HepG2 (cell line): ENCODE measurements around the gene TNP2. TPM values are rescaled to one million over a fixed set of nuclear protein-coding genes. Genes with fewer than 3 reads are reported as not detected.

ENCODE experiments used
- ARHGAP35 ChIP-seq: sonication (generic); formaldehyde crosslinking; IDR thresholded peaks from 2 replicates; pipeline ENCODE4 v1.9.0; 2022; ENCODE audit warnings: mild to moderate bottlenecking, inconsistent platforms, moderate library complexity, missing genetic modification reagents, borderline replicate concordance
- ARID5B ChIP-seq: IDR thresholded peaks from 2 replicates; pipeline ENCODE4 v1.4.0; 2020; ENCODE audit warnings: mild to moderate bottlenecking, missing genetic modification reagents
- RXRA ChIP-seq: sonication (generic); formaldehyde crosslinking; IDR thresholded peaks from 2 replicates; pipeline ENCODE4 v1.5.1; 2020; ENCODE audit warnings: missing genetic modification reagents
- TEAD3 ChIP-seq: optimal IDR thresholded peaks from 2 replicates; pipeline ENCODE3; 2016; ENCODE audit warnings: borderline replicate concordance
- ZNF318 ChIP-seq: sonication (generic); formaldehyde crosslinking; IDR thresholded peaks from 2 replicates; pipeline ENCODE4 v1.4.0; 2020; ENCODE audit warnings: mild to moderate bottlenecking, missing genetic modification reagents
- ZNF460 ChIP-seq: sonication (generic); formaldehyde crosslinking; IDR thresholded peaks from 2 replicates; pipeline ENCODE4 v1.5.1; 2020; ENCODE audit warnings: missing genetic modification reagents, mild to moderate bottlenecking, borderline replicate concordance
- polyA plus RNA-seq, 8 experiments: library from polyadenylated mRNA; depleted of rRNA in 3 of 8; stranded (reverse) in 7 of 8; unstranded in 1 of 8; fragments of >200 nt; fragmentation: Illumina TruSeq in 4 of 8; extraction: Trizol in 4 of 8; gene quantifications; 2 replicates each; pipeline versions ENCODE4 v1.2.1 to v1.2.3, GENCODE V29; 2011 to 2016; ENCODE audit warnings: low read depth in 4 of 8, missing spikeins in 1 of 8, mixed read lengths in 1 of 8; ENCODE audit not compliant: insufficient read depth in 1 of 8
- total RNA-seq, 5 experiments: library from RNA; depleted of rRNA; stranded (reverse); fragments of >200 nt; fragmentation: Illumina TruSeq; extraction: Trizol; gene quantifications; 2 replicates each; pipeline ENCODE4 v1.2.3, GENCODE V29; 2016; ENCODE audit warnings: low read depth in 1 of 5

TNP2 gene
- total and polyA plus RNA-seq, 2 of the 13 experiments (the other 11 are each of a cell fraction or from before 2014, with no cell fraction given) = not detected

- TF ChIP-seq ZNF318 (CRISPR knock-in tag) (peak; percentile 47; the same call in 1 of the 2 replicates), TEAD3 (peak; percentile 5), ARID5B (0 out of 2 replicates have a peak, but pooled peaks have one; percentile 4), ARHGAP35 (CRISPR knock-in tag) (peak; percentile 55; the same call in 1 of the 2 replicates), RXRA (CRISPR knock-in tag) (0 out of 2 replicates have a peak, but pooled peaks have one; percentile 30), ZNF460 (CRISPR knock-in tag) (peak; percentile 76)
- TF ChIP-seq, all 625 proteins: peak for 16; not testable (repeated sequence) for 609
These were observed 29.9 kb upstream of the TNP2 start (continued) for GRCh38 chr16:11298950-11299547.
